SK-N-SH treated with all-trans-retinoic acid at 6 μM for 48 hours (cell line): ENCODE results near the gene NOG.

Experiments
- ATAC-seq: fragments of 200-7000 bp; cut with Tn5 transposase; 3 replicates; pipeline ENCODE4 v1.9.1; 2020; ENCODE audit warnings: mild to moderate bottlenecking, moderate library complexity
- ARNTL ChIP-seq: fragments of 450-650 bp; formaldehyde crosslinking; IDR thresholded peaks from 2 replicates; pipeline ENCODE4 v1.5.0; 2020; ENCODE audit warnings: low read depth, mild to moderate bottlenecking, moderate library complexity, borderline replicate concordance
- CREB5 ChIP-seq: fragments of 250-450 bp; sonication (Bioruptor Pico); IDR thresholded peaks from 2 replicates; pipeline ENCODE4 v1.5.1; 2020; ENCODE audit warnings: low read depth, mild to moderate bottlenecking, moderate library complexity
- CSRNP3 ChIP-seq: fragments of 250-450 bp; sonication (Bioruptor Pico); IDR thresholded peaks from 2 replicates; pipeline ENCODE4 v1.5.1; 2021; ENCODE audit warnings: mild to moderate bottlenecking, moderate library complexity
- ESRRG ChIP-seq: fragments of 250-450 bp; sonication (Bioruptor Pico); IDR thresholded peaks from 2 replicates; pipeline ENCODE4 v1.6.1; 2021; ENCODE audit warnings: mild to moderate bottlenecking
- GLIS3 ChIP-seq: fragments of 250-450 bp; sonication (Bioruptor Pico); IDR thresholded peaks from 2 replicates; pipeline ENCODE4 v1.5.0; 2020; ENCODE audit warnings: mild to moderate bottlenecking, moderate library complexity
- OSR1 ChIP-seq: fragments of 250-450 bp; sonication (Bioruptor Pico); IDR thresholded peaks from 2 replicates; pipeline ENCODE4 v1.8.0; 2022; ENCODE audit warnings: moderate library complexity, mild to moderate bottlenecking, inconsistent platforms
- PPARA ChIP-seq: fragments of 250-450 bp; sonication (Bioruptor Pico); IDR thresholded peaks from 2 replicates; pipeline ENCODE4 v1.5.0; 2020; ENCODE audit warnings: mild to moderate bottlenecking, borderline replicate concordance
- SNAI2 ChIP-seq: fragments of 250-450 bp; sonication (Bioruptor Pico); IDR thresholded peaks from 2 replicates; pipeline ENCODE4 v1.5.0; 2020; ENCODE audit warnings: mild to moderate bottlenecking, moderate library complexity
- TCF4 ChIP-seq: fragments of 250-450 bp; sonication (Bioruptor Pico); IDR thresholded peaks from 2 replicates; pipeline ENCODE4 v1.8.0; 2021; ENCODE audit warnings: mild to moderate bottlenecking, moderate library complexity, borderline replicate concordance
- TOX ChIP-seq: fragments of 250-450 bp; sonication (Bioruptor Pico); IDR thresholded peaks from 2 replicates; pipeline ENCODE4 v1.8.0; 2021; ENCODE audit warnings: mild to moderate bottlenecking, moderate library complexity, borderline replicate concordance
- TSHZ2 ChIP-seq: fragments of 250-450 bp; sonication (Bioruptor Pico); IDR thresholded peaks from 2 replicates; pipeline ENCODE4 v1.5.0; 2020; ENCODE audit warnings: mild to moderate bottlenecking, moderate library complexity
- ZFP3 ChIP-seq: fragments of 250-450 bp; sonication (Bioruptor Pico); IDR thresholded peaks from 2 replicates; pipeline ENCODE4 v1.5.0; 2020; ENCODE audit warnings: mild to moderate bottlenecking, moderate library complexity
- ZFP30 ChIP-seq: fragments of 450-650 bp; formaldehyde crosslinking; IDR thresholded peaks from 2 replicates; pipeline ENCODE4 v1.5.0; 2022; ENCODE audit warnings: mild to moderate bottlenecking, moderate library complexity
- ZNF565 ChIP-seq: fragments of 450-650 bp; formaldehyde crosslinking; conservative IDR thresholded peaks from 2 replicates; pipeline ENCODE4 v1.5.0; 2020; ENCODE audit warnings: low read depth, mild to moderate bottlenecking, moderate library complexity
- ZNF70 ChIP-seq: fragments of 450-650 bp; formaldehyde crosslinking; IDR thresholded peaks from 2 replicates; pipeline ENCODE4 v1.5.0; 2020; ENCODE audit warnings: mild to moderate bottlenecking, moderate library complexity
- ZNF8 ChIP-seq: fragments of 450-650 bp; formaldehyde crosslinking; IDR thresholded peaks from 2 replicates; pipeline ENCODE4 v1.5.0; 2020; ENCODE audit warnings: mild to moderate bottlenecking, moderate library complexity
- TF ChIP-seq, protein P1 (sequence below): fragments of 250-450 bp; sonication (Bioruptor Pico); IDR thresholded peaks from 2 replicates; pipeline ENCODE4 v1.8.0; 2021; ENCODE audit warnings: low read depth, mild to moderate bottlenecking, moderate library complexity, borderline replicate concordance

The NOG gene

GRCh38 chr17:56557682-56558081 is 35.8 kb upstream of the NOG start:
- TF ChIP-seq CREB5 (CRISPR knock-in tag) (no peak), ZNF70 (no peak), ZFP30 (CRISPR knock-in tag) (no peak), CSRNP3 (no peak), ESRRG (CRISPR knock-in tag) (no peak), ZNF8 (CRISPR knock-in tag) (no peak), ZNF565 (CRISPR knock-in tag) (no peak), TSHZ2 (CRISPR knock-in tag) (no peak), ZFP3 (no peak), PPARA (CRISPR knock-in tag) (no peak), TCF4 (no peak), ARNTL (no peak), TOX (CRISPR knock-in tag) (no peak), GLIS3 (CRISPR knock-in tag) (no peak), SNAI2 (CRISPR knock-in tag) (no peak)
- TF ChIP-seq, protein P1, sequence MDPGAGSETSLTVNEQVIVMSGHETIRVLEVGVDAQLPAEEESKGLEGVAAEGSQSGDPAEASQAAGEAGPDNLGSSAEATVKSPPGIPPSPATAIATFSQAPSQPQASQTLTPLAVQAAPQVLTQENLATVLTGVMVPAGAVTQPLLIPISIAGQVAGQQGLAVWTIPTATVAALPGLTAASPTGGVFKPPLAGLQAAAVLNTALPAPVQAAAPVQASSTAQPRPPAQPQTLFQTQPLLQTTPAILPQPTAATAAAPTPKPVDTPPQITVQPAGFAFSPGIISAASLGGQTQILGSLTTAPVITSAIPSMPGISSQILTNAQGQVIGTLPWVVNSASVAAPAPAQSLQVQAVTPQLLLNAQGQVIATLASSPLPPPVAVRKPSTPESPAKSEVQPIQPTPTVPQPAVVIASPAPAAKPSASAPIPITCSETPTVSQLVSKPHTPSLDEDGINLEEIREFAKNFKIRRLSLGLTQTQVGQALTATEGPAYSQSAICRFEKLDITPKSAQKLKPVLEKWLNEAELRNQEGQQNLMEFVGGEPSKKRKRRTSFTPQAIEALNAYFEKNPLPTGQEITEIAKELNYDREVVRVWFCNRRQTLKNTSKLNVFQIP (CRISPR knock-in tag) = no peak
- TF ChIP-seq, all 23 proteins: peak for 0
- ATAC-seq = no peak

DNA sequence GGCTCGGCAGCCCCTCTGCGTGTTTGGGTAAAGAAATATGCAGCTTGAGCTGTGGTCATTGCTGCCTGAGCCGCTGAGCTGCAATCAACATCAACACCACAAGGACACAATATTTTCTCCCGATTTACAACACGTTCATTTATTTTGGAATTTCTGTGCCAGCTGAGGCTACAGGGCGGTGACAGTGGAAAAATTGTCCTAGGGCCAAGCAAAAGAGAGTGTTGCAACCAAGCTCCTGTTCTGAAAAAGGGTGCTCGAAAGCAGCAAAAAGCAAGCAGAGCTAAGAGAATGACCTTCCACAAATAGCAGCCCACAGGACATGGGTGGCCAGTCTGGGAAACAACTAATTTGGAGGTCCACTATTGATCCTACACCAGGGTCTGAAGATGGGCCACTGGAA is 35.4 kb upstream of the NOG start:
- TF ChIP-seq OSR1 (CRISPR knock-in tag) (no peak), GLIS3 (CRISPR knock-in tag) (no peak), TCF4 (no peak), CSRNP3 (no peak), TSHZ2 (CRISPR knock-in tag) (no peak), ARNTL (no peak), PPARA (CRISPR knock-in tag) (no peak), CREB5 (CRISPR knock-in tag) (no peak)
- TF ChIP-seq, protein P1 (CRISPR knock-in tag) = no peak
- no peak for ATAC-seq
